Measurements from ENCODE around the gene CAST. TPM values are rescaled to one million over a fixed set of nuclear protein-coding genes. Genes with fewer than 3 reads are reported as not detected.

The CAST gene
- total RNA-seq, 2 donors from 2014 or later = 175 to 347 TPM

- no peak for DNase-seq (ENCODE audit: low spot score)
- ATAC-seq (ENCODE audit: insufficient number of reproducible peaks, low FRiP score, low read depth) = no peak
- no peak overlapping the region for H3K27ac ChIP-seq
- peaks cover 12% of the 10 kb centered on the region for H3K36me3 ChIP-seq
- no peaks in the 10 kb centered on the region for H3K27me3 ChIP-seq (replicated peaks; ENCODE audit: insufficient read depth)
- no peak for TF ChIP-seq CTCF (IDR thresholded peaks at IDR 0.05)
- no peaks in the 10 kb centered on the region for H3K9me3 ChIP-seq
- no peak overlapping the region for H3K4me3 ChIP-seq
- H3K4me1 ChIP-seq (ENCODE audit: control insufficient read depth in 1 of 2, low read depth in 2 of 2) = no peaks in the 10 kb centered on the region
Observed at GRCh38 chr5:96788112-96788749, 126.1 kb downstream of the CAST start.

GRCh38 chr5:96789794-96790330, 127.7 kb downstream of the CAST start:
- Histone ChIP-seq H3K27me3 (replicated peaks; ENCODE audit: insufficient read depth) (no peaks in the 10 kb centered on the region), H3K9me3 (no peaks in the 10 kb centered on the region), H3K4me3 (no peak overlapping the region), H3K36me3 (peaks cover 11% of the 10 kb centered on the region), H3K4me1 (ENCODE audit: control insufficient read depth in 1 of 2, low read depth in 2 of 2) (no peaks in the 10 kb centered on the region), H3K27ac (no peak overlapping the region)
- DNase-seq (ENCODE audit: low spot score) (no peak), ATAC-seq (ENCODE audit: insufficient number of reproducible peaks, low FRiP score, low read depth) (no peak)
- TF ChIP-seq CTCF (IDR thresholded peaks at IDR 0.05) = no peak

- Histone ChIP-seq H3K4me3 (no peak overlapping the region), H3K27ac (no peak overlapping the region), H3K27me3 (replicated peaks; ENCODE audit: insufficient read depth) (no peaks in the 10 kb centered on the region), H3K9me3 (no peaks in the 10 kb centered on the region), H3K4me1 (ENCODE audit: control insufficient read depth in 1 of 2, low read depth in 2 of 2) (no peaks in the 10 kb centered on the region), H3K36me3 (peaks cover 11% of the 10 kb centered on the region)
- ATAC-seq (ENCODE audit: insufficient number of reproducible peaks, low FRiP score, low read depth) = peak; percentile 28
- no peak for DNase-seq (ENCODE audit: low spot score)
- TF ChIP-seq CTCF (IDR thresholded peaks at IDR 0.05) = no peak
Observed at GRCh38 chr5:96790961-96791504, 128.9 kb downstream of the CAST start.

GRCh38 chr5:96794757-96795156, 132.6 kb downstream of the CAST start:
- ATAC-seq (ENCODE audit: insufficient number of reproducible peaks, low FRiP score, low read depth) = no peak

More at GRCh38 chr5:96794757-96795156, 132.6 kb downstream of the CAST start:
- Histone ChIP-seq H3K36me3 (peaks cover 24% of the 10 kb centered on the region), H3K27ac (no peak overlapping the region), H3K9me3 (no peaks in the 10 kb centered on the region), H3K4me1 (ENCODE audit: control insufficient read depth in 1 of 2, low read depth in 2 of 2) (no peaks in the 10 kb centered on the region), H3K27me3 (replicated peaks; ENCODE audit: insufficient read depth) (no peaks in the 10 kb centered on the region), H3K4me3 (no peak overlapping the region)
- no peak for TF ChIP-seq CTCF (IDR thresholded peaks at IDR 0.05)
- no peak for DNase-seq (ENCODE audit: low spot score)
